ENCODE results near the gene CA12. TPM values are rescaled to one million over a fixed set of nuclear protein-coding genes. Genes with fewer than 3 reads are reported as not detected.

Gene CA12
- total and polyA plus RNA-seq, 2 donors (not counting 1 experiment from before 2014, with no cell fraction given), result not detected

- 84% methylated on average over 2 of the region's 5 CpGs for WGBS (ENCODE audit: insufficient coverage)
- no peaks in the 10 kb centered on the region for H3K9me3 ChIP-seq (ENCODE audit: control extremely low read depth in 1 of 3, control insufficient read depth in 2 of 3, insufficient read depth in 1 of 3, low read length in 2 of 3)
- H4K20me1 ChIP-seq (ENCODE audit: control insufficient read depth, insufficient read depth, low read length, poor library complexity, severe bottlenecking), result no peaks in the 10 kb centered on the region
- peaks cover 5 to 8% of the 10 kb centered on the region in 2 donors for H3K4me1 ChIP-seq (ENCODE audit: control insufficient read depth in 2 of 2, insufficient read depth in 2 of 2, low read length in 2 of 2)
- H3K9ac ChIP-seq (ENCODE audit: low read length), result no peak overlapping the region
- Mint-ChIP-seq H3K4me1 (peaks cover 14% of the 10 kb centered on the region), H3K27me3 (no peaks in the 10 kb centered on the region), H3K4me3 (no peak overlapping the region), H3K27ac (peak overlapping the region; percentile 32), H3K9me3 (ENCODE audit: insufficient read depth) (no peaks in the 10 kb centered on the region)
- no peak overlapping the region for H3K27ac ChIP-seq (ENCODE audit: low read length in 2 of 2)
- ChIA-PET POLR2A (interaction anchor here (1.1 kb wide), 1 partner anchor 15 kb away, joined by 3 read pairs; no protein-coding TSS in a partner anchor), CTCF (interaction anchor here (1.0 to 1.5 kb wide), 2 partner anchors 109 to 110 kb away, joined by 3 to 4 read pairs; no protein-coding TSS in a partner anchor)
- ATAC-seq (ENCODE audit: low read depth) (peak; percentile 83), DNase-seq (peak; percentile 49)
- no peak for TF ChIP-seq CTCF (IDR thresholded peaks at IDR 0.05)
- no peak for TF ChIP-seq EZH2 (IDR thresholded peaks at IDR 0.05; ENCODE audit: borderline replicate concordance, insufficient read depth, low read depth, low read length, poor library complexity, severe bottlenecking)
- H3K36me3 ChIP-seq (replicated peaks in 1 of 2; ENCODE audit: control extremely low read depth in 1 of 2, control insufficient read depth in 1 of 2, extremely low read depth in 1 of 2, insufficient read depth in 2 of 2, low read length in 1 of 2), result peaks cover 0 to 11% of the 10 kb centered on the region in 2 experiments
- no peak overlapping the region for H3K4me2 ChIP-seq (replicated peaks; ENCODE audit: low read depth, low read length, poor library complexity, severe bottlenecking)
- no peak overlapping the region for H2AFZ ChIP-seq (ENCODE audit: insufficient read depth, low read depth, low read length, poor library complexity, severe bottlenecking)
- intact Hi-C loops (cut with micrococcal nuclease), result no loop called here
- H3K27me3 ChIP-seq (replicated peaks in 1 of 4; ENCODE audit: control extremely low read depth in 1 of 4, control insufficient read depth in 3 of 4, insufficient read depth in 4 of 4, low read length in 3 of 4), result no peaks in the 10 kb centered on the region
- no peak overlapping the region for H3K4me3 ChIP-seq (ENCODE audit: control extremely low read depth in 1 of 5, extremely low read depth in 1 of 5, insufficient read depth in 1 of 5, low read depth in 2 of 5, low read length in 4 of 5)
- no peaks in the 10 kb centered on the region for H3K79me2 ChIP-seq (ENCODE audit: control insufficient read depth, insufficient read depth, low read length)
Observed at GRCh38 chr15:63292771-63293170, 88.9 kb downstream of the CA12 start.

GRCh38 chr15:63292241-63292640, 89.4 kb downstream of the CA12 start:
- peaks cover 14% of the 10 kb centered on the region for H3K4me1 Mint-ChIP-seq
- POLR2A ChIA-PET, result interaction anchor here (1.1 kb wide), 1 partner anchor 14 kb away, joined by 3 read pairs; no protein-coding TSS in a partner anchor

More at GRCh38 chr15:63292241-63292640, 89.4 kb downstream of the CA12 start:
- Histone ChIP-seq H3K4me2 (replicated peaks; ENCODE audit: low read depth, low read length, poor library complexity, severe bottlenecking) (no peak overlapping the region), H4K20me1 (ENCODE audit: control insufficient read depth, insufficient read depth, low read length, poor library complexity, severe bottlenecking) (no peaks in the 10 kb centered on the region), H3K27ac (ENCODE audit: low read length in 2 of 2) (no peak overlapping the region), H2AFZ (ENCODE audit: insufficient read depth, low read depth, low read length, poor library complexity, severe bottlenecking) (no peak overlapping the region), H3K36me3 (replicated peaks in 1 of 2; ENCODE audit: control extremely low read depth in 1 of 2, control insufficient read depth in 1 of 2, extremely low read depth in 1 of 2, insufficient read depth in 2 of 2, low read length in 1 of 2) (peaks cover under 1 to 15% of the 10 kb centered on the region in 2 experiments), H3K9me3 (ENCODE audit: control extremely low read depth in 1 of 3, control insufficient read depth in 2 of 3, insufficient read depth in 1 of 3, low read length in 2 of 3) (no peaks in the 10 kb centered on the region), H3K4me3 (ENCODE audit: control extremely low read depth in 1 of 5, extremely low read depth in 1 of 5, insufficient read depth in 1 of 5, low read depth in 2 of 5, low read length in 4 of 5) (no peak overlapping the region), H3K9ac (ENCODE audit: low read length) (no peak overlapping the region), H3K27me3 (replicated peaks in 1 of 4; ENCODE audit: control extremely low read depth in 1 of 4, control insufficient read depth in 3 of 4, insufficient read depth in 4 of 4, low read length in 3 of 4) (no peaks in the 10 kb centered on the region), H3K79me2 (ENCODE audit: control insufficient read depth, insufficient read depth, low read length) (no peaks in the 10 kb centered on the region), H3K4me1 (ENCODE audit: control insufficient read depth in 2 of 2, insufficient read depth in 2 of 2, low read length in 2 of 2) (peaks cover 5 to 8% of the 10 kb centered on the region in 2 donors)
- Mint-ChIP-seq H3K27me3 (no peaks in the 10 kb centered on the region), H3K9me3 (ENCODE audit: insufficient read depth) (no peaks in the 10 kb centered on the region), H3K4me3 (no peak overlapping the region), H3K27ac (no peak overlapping the region)
- TF ChIP-seq EZH2 (IDR thresholded peaks at IDR 0.05; ENCODE audit: borderline replicate concordance, insufficient read depth, low read depth, low read length, poor library complexity, severe bottlenecking) (no peak), CTCF (IDR thresholded peaks at IDR 0.05) (no peak)
- CTCF ChIA-PET, result interaction anchor here (1.0 to 5.5 kb wide), 6 partner anchors 19 to 261 kb away, joined by 3 to 40 read pairs (median 4); no protein-coding TSS in a partner anchor
- no peak for DNase-seq
- ATAC-seq (ENCODE audit: low read depth), result no peak
- intact Hi-C loops (cut with micrococcal nuclease), result no loop called here
- no CpG with 5 or more reads among the region's 3 CpGs for WGBS (ENCODE audit: insufficient coverage)
